Measurements from ENCODE around the gene ZNF524. TPM values are rescaled to one million over a fixed set of nuclear protein-coding genes. Genes with fewer than 3 reads are reported as not detected.

ZNF524 gene
- total and polyA plus RNA-seq, 2 experiments from 2014 or later, result 17.8 to 18.2 TPM

- Histone ChIP-seq H3F3A (ENCODE audit: insufficient read depth) (peaks cover 6% of the 10 kb centered on the region), H3K79me2 (ENCODE audit: insufficient read depth) (peaks cover 69% of the 10 kb centered on the region), H3K9me3 (ENCODE audit: low read depth) (no peaks in the 10 kb centered on the region), H3K27ac (no peak overlapping the region), H3K27me3 (replicated peaks; ENCODE audit: insufficient read depth) (no peaks in the 10 kb centered on the region), H3K9me2 (ENCODE audit: insufficient read depth) (no peaks in the 10 kb centered on the region), H3K4me1 (ENCODE audit: insufficient read depth) (peaks cover 10% of the 10 kb centered on the region), H4K20me1 (ENCODE audit: insufficient read depth) (peaks cover 4% of the 10 kb centered on the region; the same call in 1 of the 2 replicates), H3K4me2 (ENCODE audit: unreplicated experiment) (no peak overlapping the region), H3K4me3 (no peak overlapping the region), H3K36me3 (ENCODE audit: low read depth) (peaks cover 17% of the 10 kb centered on the region; the same call in 1 of the 2 replicates), H3K9ac (no peak overlapping the region), H2AFZ (no peak overlapping the region)
- TF ChIP-seq EZH2 (IDR thresholded peaks at IDR 0.05; ENCODE audit: insufficient read depth, poor library complexity, severe bottlenecking) (no peak), EZH2phosphoT487 (IDR thresholded peaks at IDR 0.05; ENCODE audit: insufficient read depth, low read depth) (no peak)
- in situ Hi-C loops (cut with MboI), result no loop called here
- 97 to 99% methylated on average over 5 of the region's 5 CpGs for WGBS, 2 experiments (ENCODE audit: low coverage in 1 of 2, low lambda C conversion rate in 2 of 2, missing lambda C conversion rate in 2 of 2)
- DNase-seq, result no peak
Observed at GRCh38 chr19:55609326-55609725, 9.2 kb downstream of the ZNF524 start.

- Histone ChIP-seq H4K20me1 (ENCODE audit: insufficient read depth) (peaks cover 4% of the 10 kb centered on the region; the same call in 1 of the 2 replicates), H3K27ac (no peak overlapping the region), H3K9me3 (ENCODE audit: low read depth) (no peaks in the 10 kb centered on the region), H3K4me1 (ENCODE audit: insufficient read depth) (peaks cover 4% of the 10 kb centered on the region; the same call in 1 of the 2 replicates), H3K9ac (no peak overlapping the region), H3K4me2 (ENCODE audit: unreplicated experiment) (no peak overlapping the region), H3K9me2 (ENCODE audit: insufficient read depth) (no peaks in the 10 kb centered on the region), H2AFZ (no peak overlapping the region), H3F3A (ENCODE audit: insufficient read depth) (no peaks in the 10 kb centered on the region), H3K4me3 (no peak overlapping the region), H3K27me3 (replicated peaks; ENCODE audit: insufficient read depth) (no peaks in the 10 kb centered on the region), H3K36me3 (ENCODE audit: low read depth) (peaks cover 17% of the 10 kb centered on the region; the same call in 1 of the 2 replicates), H3K79me2 (ENCODE audit: insufficient read depth) (peaks cover 67% of the 10 kb centered on the region)
- TF ChIP-seq EZH2 (IDR thresholded peaks at IDR 0.05; ENCODE audit: insufficient read depth, poor library complexity, severe bottlenecking) (no peak), EZH2phosphoT487 (IDR thresholded peaks at IDR 0.05; ENCODE audit: insufficient read depth, low read depth) (no peak)
- WGBS, 2 experiments (ENCODE audit: low coverage in 1 of 2, low lambda C conversion rate in 2 of 2, missing lambda C conversion rate in 2 of 2), result 76 to 81% methylated on average over 15 of the region's 15 CpGs
- no peak for DNase-seq
- in situ Hi-C loops (cut with MboI), result no loop called here
Observed at GRCh38 chr19:55611300-55611982, 11.4 kb downstream of the ZNF524 start.

DNA sequence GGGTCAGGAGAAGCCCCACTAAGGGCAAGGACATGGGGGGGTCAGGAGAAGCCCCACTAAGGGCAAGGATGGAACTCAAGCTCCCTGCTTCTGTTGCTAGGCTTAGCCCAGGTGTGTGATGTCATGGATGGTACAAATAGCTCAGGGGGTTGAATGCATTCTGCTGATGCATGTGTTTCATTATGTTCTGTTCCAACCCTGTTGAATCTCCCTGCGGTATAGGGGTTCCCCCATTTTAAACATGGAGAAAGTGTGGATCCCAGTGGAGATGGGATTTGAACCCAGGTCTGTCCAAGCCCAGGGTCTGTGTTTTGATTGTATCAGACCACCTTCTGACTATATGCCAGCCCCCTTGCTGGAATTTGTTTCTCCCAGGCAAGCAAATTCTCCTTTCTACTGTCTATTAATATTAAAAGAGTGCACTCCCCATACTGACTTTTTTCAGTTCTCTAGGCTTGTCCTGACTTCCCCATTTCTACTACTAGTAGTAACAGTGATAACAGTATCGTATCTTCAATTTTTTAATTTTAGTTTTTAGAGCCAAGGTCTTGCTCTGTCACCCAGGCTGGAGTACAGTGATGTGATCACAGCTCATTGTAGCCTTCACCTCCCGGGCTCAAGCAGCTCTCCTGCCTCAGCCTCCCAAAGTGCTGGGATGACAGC is 12.0 kb downstream of the ZNF524 start:
- H3K4me2 ChIP-seq (ENCODE audit: unreplicated experiment), result no peak overlapping the region
- no peak for DNase-seq
- no peak overlapping the region for H3K27ac ChIP-seq
- in situ Hi-C loops (cut with MboI), result no loop called here
- TF ChIP-seq EZH2 (IDR thresholded peaks at IDR 0.05; ENCODE audit: insufficient read depth, poor library complexity, severe bottlenecking) (no peak), EZH2phosphoT487 (IDR thresholded peaks at IDR 0.05; ENCODE audit: insufficient read depth, low read depth) (no peak)
- H3K4me1 ChIP-seq (ENCODE audit: insufficient read depth), result no peaks in the 10 kb centered on the region
- H3K79me2 ChIP-seq (ENCODE audit: insufficient read depth), result peaks cover 60% of the 10 kb centered on the region
- H3F3A ChIP-seq (ENCODE audit: insufficient read depth), result no peaks in the 10 kb centered on the region
- no peaks in the 10 kb centered on the region for H3K9me2 ChIP-seq (ENCODE audit: insufficient read depth)
- H4K20me1 ChIP-seq (ENCODE audit: insufficient read depth), result no peaks in the 10 kb centered on the region; the same call in 1 of the 2 replicates
- no peak overlapping the region for H3K9ac ChIP-seq
- no peaks in the 10 kb centered on the region for H3K27me3 ChIP-seq (replicated peaks; ENCODE audit: insufficient read depth)
- no peak overlapping the region for H3K4me3 ChIP-seq
- peaks cover 17% of the 10 kb centered on the region; the same call in 1 of the 2 replicates for H3K36me3 ChIP-seq (ENCODE audit: low read depth)
- H2AFZ ChIP-seq, result no peak overlapping the region
- no peaks in the 10 kb centered on the region for H3K9me3 ChIP-seq (ENCODE audit: low read depth)
- WGBS, 2 experiments (ENCODE audit: low coverage in 1 of 2, low lambda C conversion rate in 2 of 2, missing lambda C conversion rate in 2 of 2), result 88 to 95% methylated on average over 3 of the region's 3 CpGs

- H3K79me2 ChIP-seq (ENCODE audit: insufficient read depth), result peaks cover 48% of the 10 kb centered on the region
- H3K9me3 ChIP-seq (ENCODE audit: low read depth), result no peaks in the 10 kb centered on the region
- no peaks in the 10 kb centered on the region for H3K4me1 ChIP-seq (ENCODE audit: insufficient read depth)
- TF ChIP-seq EZH2 (IDR thresholded peaks at IDR 0.05; ENCODE audit: insufficient read depth, poor library complexity, severe bottlenecking) (no peak), EZH2phosphoT487 (IDR thresholded peaks at IDR 0.05; ENCODE audit: insufficient read depth, low read depth) (no peak)
- H3K4me2 ChIP-seq (ENCODE audit: unreplicated experiment), result no peak overlapping the region
- no peak overlapping the region for H3K4me3 ChIP-seq
- H3K36me3 ChIP-seq (ENCODE audit: low read depth), result peaks cover 17% of the 10 kb centered on the region; the same call in 1 of the 2 replicates
- no peaks in the 10 kb centered on the region for H3F3A ChIP-seq (ENCODE audit: insufficient read depth)
- no peaks in the 10 kb centered on the region for H3K9me2 ChIP-seq (ENCODE audit: insufficient read depth)
- DNase-seq, result no peak
- H3K27me3 ChIP-seq (replicated peaks; ENCODE audit: insufficient read depth), result no peaks in the 10 kb centered on the region
- no peak overlapping the region for H3K9ac ChIP-seq
- 94 to 96% methylated on average over 13 to 27 of the region's 27 CpGs for WGBS, 2 experiments (ENCODE audit: low coverage in 1 of 2, low lambda C conversion rate in 2 of 2, missing lambda C conversion rate in 2 of 2)
- no peak overlapping the region for H2AFZ ChIP-seq
- in situ Hi-C loops (cut with MboI), result no loop called here
- H3K27ac ChIP-seq, result no peak overlapping the region
- no peaks in the 10 kb centered on the region for H4K20me1 ChIP-seq (ENCODE audit: insufficient read depth)
Observed at GRCh38 chr19:55613396-55613795, 13.3 kb downstream of the ZNF524 start.

Measured in GM23248 (cell line).